Activated T-cell treated with anti-CD3 and anti-CD28 coated beads, Interleukin-2, amount 50 U/mL, for 1 hour (primary cell): ENCODE results near the gene ZCCHC8.
A peak's percentile ranks its signal among the peaks of the same experiment; 100 is the strongest.
"Not testable (repeated sequence)": the region's sequence is repeated elsewhere in the genome, so short reads cannot be mapped to it uniquely, and the experiment has no call there.

Source experiments
- DNase-seq: peaks from one replicate; pipeline ENCODE4 v3.0.0-alpha.2; 2020

Gene ZCCHC8

GRCh38 chr12:122500685-122501488, at the start of gene ZCCHC8:
Gene ZCCHC8 (minus strand): TSS chr12:122500932. CDS start chr12:122500840, 92 bp downstream.
- peak; percentile 95 for DNase-seq

GRCh38 chr12:122547330-122547729, 46.6 kb upstream of the ZCCHC8 start:
- DNase-seq, result no peak

GRCh38 chr12:122545855-122546254, 45.1 kb upstream of the ZCCHC8 start:
- no peak for DNase-seq

GRCh38 chr12:122544537-122544936, 43.8 kb upstream of the ZCCHC8 start:
- DNase-seq, result no peak

- DNase-seq, result no peak
Observed at GRCh38 chr12:122538496-122538895, 37.8 kb upstream of the ZCCHC8 start.

GRCh38 chr12:122537021-122537420, 36.3 kb upstream of the ZCCHC8 start:
- no peak for DNase-seq

GRCh38 chr12:122533856-122534255, 33.1 kb upstream of the ZCCHC8 start:
- no peak for DNase-seq

- DNase-seq, result no peak
Observed at GRCh38 chr12:122528992-122529391, 28.3 kb upstream of the ZCCHC8 start.

GRCh38 chr12:122528582-122528981, 27.9 kb upstream of the ZCCHC8 start:
- DNase-seq, result no peak

- DNase-seq, result no peak
Observed at GRCh38 chr12:122527478-122527944, 26.8 kb upstream of the ZCCHC8 start.

GRCh38 chr12:122526683-122527477, 26.1 kb upstream of the ZCCHC8 start, which contains the start of the genes KNTC1 and RSRC2:
Gene KNTC1 (plus strand): TSS chr12:122527249. CDS start chr12:122530064, 2,815 bp downstream.
Gene RSRC2 (minus strand): TSS chr12:122526936. CDS start chr12:122526853, 83 bp downstream.
- peak; percentile 92 for DNase-seq

GRCh38 chr12:122523846-122524718, 23.4 kb upstream of the ZCCHC8 start:
- no peak for DNase-seq

- DNase-seq, result no peak
Observed at GRCh38 chr12:122523280-122523679, 22.5 kb upstream of the ZCCHC8 start.

- DNase-seq, result no peak
Observed at GRCh38 chr12:122520676-122521075, 19.9 kb upstream of the ZCCHC8 start.

GRCh38 chr12:122519418-122519817, 18.7 kb upstream of the ZCCHC8 start:
- no peak for DNase-seq

- no peak for DNase-seq
Observed at GRCh38 chr12:122518908-122519307, 18.2 kb upstream of the ZCCHC8 start.

- DNase-seq, result no peak
Observed at GRCh38 chr12:122517877-122518276, 17.1 kb upstream of the ZCCHC8 start.

GRCh38 chr12:122516544-122517361, 16.0 kb upstream of the ZCCHC8 start:
- no peak for DNase-seq

- no peak for DNase-seq
Observed at GRCh38 chr12:122515275-122515674, 14.5 kb upstream of the ZCCHC8 start.

- DNase-seq, result no peak
Observed at GRCh38 chr12:122513660-122514059, 12.9 kb upstream of the ZCCHC8 start.

- DNase-seq, result not testable (repeated sequence)
Observed at GRCh38 chr12:122513028-122513427, 12.3 kb upstream of the ZCCHC8 start.

- DNase-seq, result no peak
Observed at GRCh38 chr12:122508163-122508562, 7.4 kb upstream of the ZCCHC8 start.
